PC-3 (cell line): ENCODE results near the gene CCDC116. TPM values are rescaled to one million over a fixed set of nuclear protein-coding genes. Genes with fewer than 3 reads are reported as not detected.
"Not testable (repeated sequence)": the region's sequence is repeated elsewhere in the genome, so short reads cannot be mapped to it uniquely, and the experiment has no call there.

Source experiments
- ATAC-seq: fragments of 200-7000 bp; cut with Tn5 transposase; 2 replicates; pipeline ENCODE4 v1.9.1; 2020; ENCODE audit warnings: mild to moderate bottlenecking, moderate library complexity
- BruUV-seq: library from RNA; stranded (reverse); fragments of 400-500 nt; replicated peaks from 2 replicates; lab custom pipeline; 2021; lab: Mats Ljungman, UMichigan
- CTCF ChIA-PET: fragments of 300-600 bp; sonication (Branson Sonifier 250); formaldehyde crosslinking; loops from one replicate; lab custom pipeline; 2022; ENCODE audit warnings: antibody characterized with exemption; lab: Charles Lee
- POLR2A ChIA-PET: fragments of 300-600 bp; sonication (Branson Sonifier 250); formaldehyde crosslinking; loops from one replicate; lab custom pipeline; 2022; ENCODE audit warnings: antibody characterized with exemption; ENCODE audit not compliant: unreplicated experiment; lab: Charles Lee
- DNase-seq: peaks from one replicate; pipeline ENCODE4 v3.0.0-alpha.2; 2015
- H2AFZ ChIP-seq: fragments of 300-600 bp; sonication (generic); 2 replicates; pipeline ENCODE4 v1.6.0; 2016; ENCODE audit warnings: antibody characterized with exemption, low read length
- H3F3A ChIP-seq: fragments of 300-600 bp; sonication (generic); one replicate; pipeline ENCODE4 v1.6.0; 2017; ENCODE audit warnings: antibody characterized with exemption, low read length, control low read depth, mild to moderate bottlenecking; ENCODE audit not compliant: unreplicated experiment
- H3K27ac ChIP-seq: fragments of 300-600 bp; sonication (generic); 2 replicates; pipeline ENCODE4 v1.5.1; 2016; ENCODE audit warnings: mild to moderate bottlenecking, low read length
- H3K27me3 ChIP-seq: fragments of 300-600 bp; sonication (generic); 2 replicates; pipeline ENCODE4 v1.6.1; 2016; ENCODE audit warnings: low read length, mixed read lengths
- H3K36me3 ChIP-seq: fragments of 300-600 bp; sonication (generic); 2 replicates; pipeline ENCODE4 v1.6.1; 2016; ENCODE audit warnings: low read depth, mixed run types, low read length, mixed read lengths
- H3K4me1 ChIP-seq: fragments of 300-600 bp; sonication (generic); 2 replicates; pipeline ENCODE4 v1.5.1; 2016; ENCODE audit warnings: low read length; ENCODE audit not compliant: insufficient read depth
- H3K4me2 ChIP-seq: fragments of 300-600 bp; sonication (generic); 2 replicates; pipeline ENCODE4 v1.6.0; 2016; ENCODE audit warnings: low read length
- H3K4me3 ChIP-seq: fragments of 300-600 bp; sonication (generic); 2 replicates; pipeline ENCODE4 v1.5.1; 2016; ENCODE audit warnings: mild to moderate bottlenecking, low read length, mixed read lengths
- H3K79me2 ChIP-seq: fragments of 300-600 bp; sonication (generic); 2 replicates; pipeline ENCODE4 v1.6.1; 2017; ENCODE audit warnings: low read length, mixed read lengths
- H3K9ac ChIP-seq: fragments of 300-600 bp; sonication (generic); 2 replicates; pipeline ENCODE4 v1.6.0; 2016; ENCODE audit warnings: mild to moderate bottlenecking, low read length
- H3K9me2 ChIP-seq: fragments of 300-600 bp; sonication (generic); replicated peaks from 2 replicates; pipeline ENCODE4 v1.6.1; 2016; ENCODE audit warnings: mixed run types, low read length, mixed read lengths
- H3K9me3 ChIP-seq: fragments of 300-600 bp; sonication (generic); 2 replicates; pipeline ENCODE4 v1.6.1; 2016; ENCODE audit warnings: low read length, mixed read lengths
- H4K20me1 ChIP-seq: fragments of 300-600 bp; sonication (generic); 2 replicates; pipeline ENCODE4 v1.6.1; 2016; ENCODE audit warnings: low read length, mixed read lengths
- EZH2 ChIP-seq: fragments of 300-600 bp; sonication (generic); IDR thresholded peaks from one replicate; pipeline ENCODE4 v1.6.1; 2017; ENCODE audit warnings: antibody characterized with exemption, mild to moderate bottlenecking, low read length; ENCODE audit not compliant: unreplicated experiment
- EZH2phosphoT487 ChIP-seq: fragments of 300-600 bp; sonication (generic); IDR thresholded peaks from 2 replicates; pipeline ENCODE4 v1.6.1; 2018; ENCODE audit warnings: mild to moderate bottlenecking, antibody characterized with exemption, low read length, borderline replicate concordance
- intact Hi-C: fragments of 100-400 bp; cut with micrococcal nuclease; formaldehyde crosslinking; loops from 2 replicates; pipeline ENCODE4 v1.9.0; 2023
- total RNA-seq: library from RNA; depleted of rRNA; stranded (reverse); fragments of >200 nt; gene quantifications from 2 replicates; pipeline ENCODE4 v1.2.3, GENCODE V29; 2014
- TF ChIP-seq, protein P1 (sequence below): fragments of 300-600 bp; sonication (generic); conservative IDR thresholded peaks from 2 replicates; pipeline ENCODE4 v1.5.1; 2017; ENCODE audit warnings: antibody characterized with exemption, low read depth, mild to moderate bottlenecking, low read length

The CCDC116 gene
- total RNA-seq, 1 experiment from 2014 or later = not detected

DNA sequence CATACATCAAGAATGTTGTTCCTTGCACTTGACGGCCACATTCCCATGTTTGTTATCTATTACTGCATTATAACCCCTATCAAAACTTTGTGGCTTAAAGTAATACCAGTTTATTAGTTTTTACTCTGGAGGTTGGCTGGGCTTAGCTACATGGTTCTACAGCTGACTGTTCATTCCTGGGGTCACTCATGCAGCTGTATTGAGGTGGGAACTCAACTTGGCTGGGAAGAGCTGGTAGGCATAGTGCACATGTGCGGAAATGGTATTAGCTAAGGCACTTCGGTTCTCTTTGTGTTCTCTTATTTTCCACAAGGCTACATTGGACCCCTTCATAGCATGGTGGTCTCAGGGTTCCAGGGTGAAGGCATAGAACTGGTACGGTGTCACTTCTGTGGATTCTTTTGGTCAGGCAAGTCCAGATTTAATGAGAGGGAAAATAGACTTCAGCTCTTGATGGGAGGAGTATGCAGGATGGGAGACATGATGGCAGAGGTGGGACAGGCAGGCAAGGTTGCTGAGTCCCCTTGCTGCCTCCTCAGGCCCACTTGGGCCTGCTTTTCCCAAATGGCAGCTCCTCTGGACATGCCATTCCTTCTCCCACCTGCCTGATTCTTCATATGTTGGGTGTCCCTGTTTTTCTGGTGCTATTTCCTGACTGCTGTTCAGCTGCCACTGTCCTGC lies 18.9 kb upstream of the CCDC116 start:
- no peaks in the 10 kb centered on the region for H3K27me3 ChIP-seq
- ATAC-seq = no peak
- intact Hi-C loops = no loop called here
- H3K9me3 ChIP-seq = no peaks in the 10 kb centered on the region
- no peaks in the 10 kb centered on the region for H3F3A ChIP-seq
- DNase-seq = no peak
- H3K79me2 ChIP-seq = peaks cover 60% of the 10 kb centered on the region
- H4K20me1 ChIP-seq = no peaks in the 10 kb centered on the region
- no peak overlapping the region for H2AFZ ChIP-seq
- TF ChIP-seq EZH2phosphoT487 = no peak
- TF ChIP-seq, protein P1, sequence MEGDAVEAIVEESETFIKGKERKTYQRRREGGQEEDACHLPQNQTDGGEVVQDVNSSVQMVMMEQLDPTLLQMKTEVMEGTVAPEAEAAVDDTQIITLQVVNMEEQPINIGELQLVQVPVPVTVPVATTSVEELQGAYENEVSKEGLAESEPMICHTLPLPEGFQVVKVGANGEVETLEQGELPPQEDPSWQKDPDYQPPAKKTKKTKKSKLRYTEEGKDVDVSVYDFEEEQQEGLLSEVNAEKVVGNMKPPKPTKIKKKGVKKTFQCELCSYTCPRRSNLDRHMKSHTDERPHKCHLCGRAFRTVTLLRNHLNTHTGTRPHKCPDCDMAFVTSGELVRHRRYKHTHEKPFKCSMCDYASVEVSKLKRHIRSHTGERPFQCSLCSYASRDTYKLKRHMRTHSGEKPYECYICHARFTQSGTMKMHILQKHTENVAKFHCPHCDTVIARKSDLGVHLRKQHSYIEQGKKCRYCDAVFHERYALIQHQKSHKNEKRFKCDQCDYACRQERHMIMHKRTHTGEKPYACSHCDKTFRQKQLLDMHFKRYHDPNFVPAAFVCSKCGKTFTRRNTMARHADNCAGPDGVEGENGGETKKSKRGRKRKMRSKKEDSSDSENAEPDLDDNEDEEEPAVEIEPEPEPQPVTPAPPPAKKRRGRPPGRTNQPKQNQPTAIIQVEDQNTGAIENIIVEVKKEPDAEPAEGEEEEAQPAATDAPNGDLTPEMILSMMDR = no peak
- no peak for TF ChIP-seq EZH2
- H3K36me3 ChIP-seq = peaks cover 13% of the 10 kb centered on the region
- BruUV-seq = no TSS peak
- ChIA-PET POLR2A (interaction anchor here (0.7 kb wide), 1 partner anchor 12 kb away, joined by 11 read pairs; no protein-coding TSS in a partner anchor), CTCF (interaction anchor here (0.6 kb wide), 1 partner anchor 15 kb away, joined by 3 read pairs; no protein-coding TSS in a partner anchor)
- no peak overlapping the region for H3K27ac ChIP-seq
- no peak overlapping the region for H3K9ac ChIP-seq
- no peaks in the 10 kb centered on the region; the same call in 1 of the 2 replicates for H3K4me1 ChIP-seq
- no peak overlapping the region for H3K4me2 ChIP-seq
- H3K9me2 ChIP-seq = no peaks in the 10 kb centered on the region
- no peak overlapping the region for H3K4me3 ChIP-seq

DNA sequence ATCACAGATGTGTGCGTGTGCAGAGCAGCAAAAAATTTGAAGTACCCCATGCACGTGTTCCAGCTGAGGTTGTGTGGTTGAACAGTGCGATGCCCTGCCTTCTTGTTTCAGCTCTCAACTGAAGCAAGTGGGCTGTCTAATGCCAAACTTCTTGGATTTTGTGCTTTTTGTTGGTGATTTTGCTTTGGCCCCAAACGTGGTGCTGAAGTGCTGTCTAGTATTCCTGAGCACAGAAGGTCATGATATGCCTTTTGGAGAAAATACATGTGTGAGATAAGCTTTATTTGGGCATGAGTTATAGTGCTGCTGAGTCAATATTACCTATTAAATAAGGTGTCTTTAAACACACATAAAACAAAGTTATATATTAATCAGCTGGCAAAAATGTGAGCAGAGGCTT lies 16.8 kb upstream of the CCDC116 start:
- intact Hi-C loops = no loop called here
- TF ChIP-seq, protein P1 = no peak
- no peak for TF ChIP-seq EZH2phosphoT487
- no peak for TF ChIP-seq EZH2
- POLR2A ChIA-PET = no interaction called here
- Histone ChIP-seq H2AFZ (no peak overlapping the region), H3K79me2 (peaks cover 63% of the 10 kb centered on the region), H3K9ac (no peak overlapping the region), H4K20me1 (peaks cover 3% of the 10 kb centered on the region; the same call in 1 of the 2 replicates), H3K27ac (no peak overlapping the region), H3K27me3 (no peaks in the 10 kb centered on the region), H3F3A (no peaks in the 10 kb centered on the region), H3K9me3 (no peaks in the 10 kb centered on the region), H3K4me2 (no peak overlapping the region), H3K4me1 (no peaks in the 10 kb centered on the region; the same call in 1 of the 2 replicates), H3K4me3 (no peak overlapping the region), H3K36me3 (peaks cover 13% of the 10 kb centered on the region), H3K9me2 (no peaks in the 10 kb centered on the region)
- DNase-seq = no peak
- no TSS peak for BruUV-seq
- no peak for ATAC-seq
- CTCF ChIA-PET = interaction anchor here (0.5 kb wide), 1 partner anchor 37 kb away, joined by 3 read pairs; no protein-coding TSS in a partner anchor

DNA sequence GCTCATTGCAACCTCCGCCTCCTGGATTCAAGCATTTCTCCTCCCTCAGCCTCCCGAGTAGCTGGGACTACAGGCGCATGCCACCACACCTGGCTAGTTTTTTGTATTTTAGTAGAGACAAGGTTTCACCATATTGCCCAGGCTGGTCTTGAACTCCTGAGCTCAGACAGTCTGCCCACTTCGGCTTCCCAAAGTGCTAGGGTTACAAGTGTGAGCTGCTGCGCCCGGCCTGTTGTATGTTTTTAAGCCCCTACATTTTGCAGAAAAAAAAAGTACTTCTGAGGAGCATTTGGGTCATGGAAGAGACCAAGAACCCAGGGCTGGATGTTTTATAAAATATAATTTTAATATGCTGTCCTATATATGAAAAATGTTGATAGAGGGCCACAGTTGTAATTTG lies 15.2 kb upstream of the CCDC116 start:
- H3K9me2 ChIP-seq, POLR2A ChIA-PET: not testable (repeated sequence)

More for the DNA sequence above, 15.2 kb upstream of the CCDC116 start:
- H3K9ac ChIP-seq, H3F3A ChIP-seq, ATAC-seq, H3K27me3 ChIP-seq, intact Hi-C loops, DNase-seq, H2AFZ ChIP-seq, H3K4me1 ChIP-seq, H3K4me3 ChIP-seq, H4K20me1 ChIP-seq, H3K4me2 ChIP-seq, H3K27ac ChIP-seq, BruUV-seq, CTCF ChIA-PET, H3K9me3 ChIP-seq, H3K36me3 ChIP-seq: not testable (repeated sequence)
- H3K79me2 ChIP-seq = peaks cover 64% of the 10 kb centered on the region
